Loucy (cell line): ENCODE data around the gene LRRC40.

ENCODE experiments used
- EZH2phosphoT487 ChIP-seq: fragments of 200-600 bp; IDR thresholded peaks from 2 replicates; pipeline ENCODE4 v1.6.1; 2018; ENCODE audit warnings: antibody characterized with exemption, mild to moderate bottlenecking, moderate library complexity, borderline replicate concordance
- TF ChIP-seq, protein P1 (sequence below): fragments of 200-600 bp; sonication (generic); conservative IDR thresholded peaks from 2 replicates; pipeline ENCODE4 v1.5.1; 2014; ENCODE audit warnings: mild to moderate bottlenecking, antibody characterized with exemption, low read length

DNA sequence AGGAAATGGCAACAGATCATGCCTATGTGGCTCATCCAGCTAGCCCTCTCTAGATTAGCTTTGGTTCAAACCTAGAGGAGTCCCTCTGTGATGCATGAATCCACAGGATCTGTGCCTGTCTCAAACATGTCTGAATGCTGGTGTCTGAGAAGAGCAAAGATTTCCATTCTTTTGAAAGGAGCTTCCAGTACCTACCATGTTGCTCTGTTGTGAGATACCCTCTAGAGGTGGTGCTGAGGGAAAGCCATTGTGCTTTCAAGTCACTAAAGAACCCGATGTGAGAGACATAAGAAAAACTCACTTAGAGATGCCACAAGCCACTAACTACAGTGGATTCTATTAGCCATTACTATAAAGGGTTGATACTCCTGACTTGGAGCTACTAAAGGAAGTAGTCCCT, 103.6 kb downstream of the LRRC40 start:
- TF ChIP-seq, protein P1, sequence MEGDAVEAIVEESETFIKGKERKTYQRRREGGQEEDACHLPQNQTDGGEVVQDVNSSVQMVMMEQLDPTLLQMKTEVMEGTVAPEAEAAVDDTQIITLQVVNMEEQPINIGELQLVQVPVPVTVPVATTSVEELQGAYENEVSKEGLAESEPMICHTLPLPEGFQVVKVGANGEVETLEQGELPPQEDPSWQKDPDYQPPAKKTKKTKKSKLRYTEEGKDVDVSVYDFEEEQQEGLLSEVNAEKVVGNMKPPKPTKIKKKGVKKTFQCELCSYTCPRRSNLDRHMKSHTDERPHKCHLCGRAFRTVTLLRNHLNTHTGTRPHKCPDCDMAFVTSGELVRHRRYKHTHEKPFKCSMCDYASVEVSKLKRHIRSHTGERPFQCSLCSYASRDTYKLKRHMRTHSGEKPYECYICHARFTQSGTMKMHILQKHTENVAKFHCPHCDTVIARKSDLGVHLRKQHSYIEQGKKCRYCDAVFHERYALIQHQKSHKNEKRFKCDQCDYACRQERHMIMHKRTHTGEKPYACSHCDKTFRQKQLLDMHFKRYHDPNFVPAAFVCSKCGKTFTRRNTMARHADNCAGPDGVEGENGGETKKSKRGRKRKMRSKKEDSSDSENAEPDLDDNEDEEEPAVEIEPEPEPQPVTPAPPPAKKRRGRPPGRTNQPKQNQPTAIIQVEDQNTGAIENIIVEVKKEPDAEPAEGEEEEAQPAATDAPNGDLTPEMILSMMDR = no peak; the same call in 1 of the 2 replicates
- TF ChIP-seq EZH2phosphoT487 = no peak
